ENCODE measurements around the gene JAML. TPM values are rescaled to one million over a fixed set of nuclear protein-coding genes. Genes with fewer than 3 reads are reported as not detected.

JAML gene
- total RNA-seq (2022; extraction: Qiagen RNA extraction): not detected in 5 replicates

GRCh38 chr11:118224511-118225188 lies at the start of gene JAML:
TSS of gene JAML (minus strand) at chr11:118225011. CDS start at chr11:118214866, 10,145 bp downstream.

GRCh38 chr11:118263695-118264568 lies 39.1 kb upstream of the JAML start, which contains the start of gene MPZL2:
TSS of gene MPZL2 (minus strand) at chr11:118264297. CDS start at chr11:118264153, 144 bp downstream.

GRCh38 chr11:118251858-118252652 lies 27.2 kb upstream of the JAML start, which contains the start of gene MPZL3:
TSS of gene MPZL3 (minus strand) at chr11:118252365. CDS start at chr11:118252294, 71 bp downstream.

GRCh38 chr11:118175993-118176777 lies 48.6 kb downstream of the JAML start, which contains the start of gene SCN2B:
TSS of gene SCN2B (minus strand) at chr11:118176639. CDS start at chr11:118176431, 208 bp downstream.

GRCh38 chr11:118152552-118153471 lies 72.0 kb downstream of the JAML start, which contains the start of gene SCN4B:
TSS of gene SCN4B (minus strand) at chr11:118152823. CDS start at chr11:118152673, 150 bp downstream.

Other genes starting within 250 kb of the JAML start
- gene IL10RA, start 238.6 kb downstream of the JAML start, total RNA-seq (2022; extraction: Qiagen RNA extraction): 0.02 to 0.21 TPM (median 0.07 TPM) in 4 of 5 replicates, not detected in the other
- not detected in 5 replicates for gene TMPRSS4, start 147.9 kb downstream of the JAML start, total RNA-seq (2022; extraction: Qiagen RNA extraction)
- gene SMIM35, start 138.0 kb downstream of the JAML start, total RNA-seq (2022; extraction: Qiagen RNA extraction): not detected in 5 replicates
- gene SCN4B, start 72.2 kb downstream of the JAML start, total RNA-seq (2022; extraction: Qiagen RNA extraction): 0.03 to 0.08 TPM (median 0.07 TPM) in 5 replicates
- gene SCN2B, start 48.4 kb downstream of the JAML start, total RNA-seq (2022; extraction: Qiagen RNA extraction): not detected in 5 replicates
- gene MPZL3, start 27.4 kb upstream of the JAML start, total RNA-seq (2022; extraction: Qiagen RNA extraction): 0.29 to 0.47 TPM (median 0.32 TPM) in 5 replicates
- 0.15 TPM in 1 of 5 replicates, not detected in the others for gene MPZL2, start 39.3 kb upstream of the JAML start, total RNA-seq (2022; extraction: Qiagen RNA extraction)
- not detected in 5 replicates for gene CD3E, start 79.7 kb upstream of the JAML start, total RNA-seq (2022; extraction: Qiagen RNA extraction)
- not detected in 5 replicates for gene CD3D, start 117.7 kb upstream of the JAML start, total RNA-seq (2022; extraction: Qiagen RNA extraction)
- gene CD3G, start 119.3 kb upstream of the JAML start, total RNA-seq (2022; extraction: Qiagen RNA extraction): not detected in 5 replicates
- 8.8 to 11.4 TPM (median 9.7 TPM) in 5 replicates for gene UBE4A, start 134.6 kb upstream of the JAML start, total RNA-seq (2022; extraction: Qiagen RNA extraction)
- 163 to 210 TPM (median 186 TPM) in 5 replicates for gene ATP5MG, start 176.6 kb upstream of the JAML start, total RNA-seq (2022; extraction: Qiagen RNA extraction)
- 11.4 to 15.1 TPM (median 13.5 TPM) in 5 replicates for gene KMT2A, start 211.5 kb upstream of the JAML start, total RNA-seq (2022; extraction: Qiagen RNA extraction)

All from A549 treated with CORT108297 at 1 μM for 4 hours (cell line).